HG03457 (cell line): ENCODE measurements around the gene TLK1.
"Not testable (repeated sequence)": the region's sequence is repeated elsewhere in the genome, so short reads cannot be mapped to it uniquely, and the experiment has no call there.

Experiments
- ATAC-seq: cut with Tn5 transposase; IDR thresholded peaks from one replicate; pipeline ENCODE4 v1.9.1; 2021; ENCODE audit warnings: moderate number of reproducible peaks; ENCODE audit not compliant: unreplicated experiment

The TLK1 gene

GRCh38 chr2:171169839-171170238 lies 9.1 kb upstream of the TLK1 start:
- ATAC-seq = no peak

DNA sequence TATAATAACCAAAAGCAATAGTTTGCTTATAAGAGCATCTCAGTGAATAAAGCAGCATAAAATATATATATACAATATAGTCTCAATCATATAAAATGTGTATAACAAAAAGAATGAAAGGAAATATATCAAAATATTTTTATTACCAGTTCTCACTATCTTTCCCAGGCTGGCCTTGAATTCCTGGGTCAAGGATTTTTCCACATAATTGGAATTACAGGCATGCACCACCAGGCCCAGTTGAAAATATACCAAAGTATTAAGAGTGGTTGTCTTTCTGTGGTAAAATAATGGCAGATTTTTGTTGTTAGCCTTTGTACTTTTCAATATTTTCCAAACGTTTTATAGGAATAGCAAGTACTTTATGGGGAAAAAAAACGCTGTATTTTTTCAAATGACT lies 8.6 kb upstream of the TLK1 start:
- no peak for ATAC-seq

DNA sequence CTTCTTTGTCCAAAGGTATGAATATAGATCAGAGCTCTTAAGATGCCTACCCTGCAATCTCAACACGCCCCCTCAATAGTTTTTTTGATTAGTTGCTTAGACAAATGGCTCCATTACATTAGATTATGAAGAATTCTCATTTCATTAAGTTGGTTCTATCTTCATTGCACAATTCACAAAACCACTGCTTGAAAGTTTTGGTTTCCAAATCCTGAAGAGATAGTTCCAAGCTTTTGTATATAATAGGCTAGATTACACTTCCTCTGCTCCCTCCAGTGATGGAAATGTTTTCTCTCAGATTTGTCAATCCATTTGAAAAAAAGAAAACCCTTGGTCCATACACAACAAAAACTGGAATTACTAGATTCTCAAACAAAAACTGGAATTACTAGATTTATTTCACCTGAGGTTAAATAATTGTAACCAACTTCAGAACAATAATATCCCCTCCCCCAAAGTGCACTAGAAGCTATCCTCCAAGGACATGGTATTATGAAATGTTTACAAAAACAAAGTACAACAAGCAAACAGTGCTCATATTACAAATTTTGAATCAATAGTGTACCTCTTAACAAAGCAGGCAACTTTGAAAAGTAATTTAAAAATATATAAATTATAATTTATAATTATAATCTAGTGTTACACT lies 6.8 kb upstream of the TLK1 start:
- ATAC-seq = no peak

DNA sequence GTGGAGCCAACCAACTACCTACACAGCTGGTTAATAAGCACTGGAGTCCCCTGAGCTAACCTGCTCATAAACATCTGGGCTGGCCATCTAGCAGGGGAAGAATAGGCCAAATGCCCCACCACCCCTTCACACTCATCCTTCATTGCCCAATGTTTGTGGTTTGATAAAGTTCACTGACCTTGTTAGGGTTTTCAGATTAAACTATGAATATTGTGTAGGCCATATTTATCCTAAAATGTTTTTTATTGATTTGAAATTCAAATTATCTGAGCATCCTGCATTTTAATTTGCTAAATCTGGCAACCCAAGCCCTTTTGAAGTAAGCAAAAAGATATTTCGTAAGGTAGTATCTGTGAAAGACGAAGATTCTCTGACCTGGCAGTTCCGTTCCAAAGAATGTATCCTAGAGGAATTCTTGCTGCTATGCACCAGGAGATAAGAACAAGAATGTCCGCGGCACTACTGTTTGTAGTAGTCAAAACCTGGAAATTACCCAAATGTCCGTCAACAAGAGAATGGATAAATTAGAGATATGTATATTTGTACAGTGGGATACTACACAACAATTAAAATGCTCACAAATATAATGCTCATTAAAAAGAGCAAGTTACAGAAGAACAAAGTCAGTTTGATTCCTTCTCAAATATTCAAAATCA lies 5.8 kb upstream of the TLK1 start:
- ATAC-seq = no peak

DNA sequence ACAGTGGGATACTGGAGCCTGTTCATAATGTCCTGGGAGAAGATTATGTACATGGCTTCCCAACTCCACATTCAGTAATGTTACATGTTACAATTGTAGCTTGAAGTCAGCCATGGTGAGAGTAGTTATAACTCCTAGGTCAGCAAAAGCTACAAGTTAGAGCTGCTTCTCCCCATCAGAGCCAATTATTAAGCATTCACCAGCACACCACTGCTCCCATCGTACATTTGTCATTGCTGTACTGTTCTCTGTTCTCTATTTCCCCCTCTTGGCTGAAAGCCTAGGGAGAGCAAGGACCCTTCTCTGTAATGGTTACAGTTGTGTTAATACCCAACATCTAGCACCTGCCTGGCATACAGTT lies 5.3 kb upstream of the TLK1 start:
- ATAC-seq = no peak

- ATAC-seq = no peak
These were observed 2.6 kb upstream of the TLK1 start for GRCh38 chr2:171163261-171163660.

GRCh38 chr2:171162522-171163197 lies 2.0 kb upstream of the TLK1 start:
- ATAC-seq = not testable (repeated sequence)

DNA sequence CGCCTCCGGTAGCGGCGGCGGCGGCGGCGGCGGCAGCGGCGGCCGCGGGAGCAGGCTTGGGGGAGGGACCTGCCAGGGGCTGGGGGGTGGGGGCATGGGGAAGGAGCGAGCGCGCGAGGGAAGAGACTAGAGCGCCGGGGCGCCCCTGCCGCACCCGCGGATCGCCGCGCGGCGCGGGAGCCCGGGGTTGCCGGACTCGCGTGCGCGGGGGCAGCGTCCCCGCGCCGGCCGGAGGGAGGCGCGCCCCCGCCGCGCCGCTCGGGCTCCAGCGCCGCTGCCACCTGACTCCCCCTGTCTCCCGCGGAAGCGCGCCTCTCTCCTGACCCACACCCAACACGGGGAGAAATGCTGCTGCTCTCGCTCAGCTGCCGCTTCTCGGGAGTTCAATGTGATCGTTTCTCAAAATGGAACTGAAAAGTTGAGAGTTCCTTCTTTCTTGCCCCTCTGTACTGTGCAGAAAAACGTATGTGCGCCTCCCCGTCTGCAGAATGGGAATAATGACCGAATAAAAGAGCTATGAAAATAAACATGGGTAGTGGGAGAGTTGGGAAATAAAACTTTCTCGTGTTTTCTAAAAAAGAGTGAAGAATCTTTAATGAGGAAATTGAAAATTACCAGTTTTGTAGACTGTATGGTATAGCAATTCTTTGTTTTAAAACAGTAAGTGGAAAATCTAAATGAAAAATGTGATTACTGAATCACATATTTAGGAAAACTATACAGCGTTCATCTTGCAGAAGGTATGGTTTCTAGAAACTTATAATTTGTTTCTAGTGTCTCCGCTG lies 455 bp upstream of the TLK1 start:
- ATAC-seq = peak; percentile 53

GRCh38 chr2:171159372-171160118 lies 1.1 kb downstream of the TLK1 start:
- ATAC-seq = no peak

GRCh38 chr2:171158790-171159371 lies 1.8 kb downstream of the TLK1 start:
- ATAC-seq = no peak

- ATAC-seq = no peak
These were observed 2.5 kb downstream of the TLK1 start for GRCh38 chr2:171158036-171158789.

DNA sequence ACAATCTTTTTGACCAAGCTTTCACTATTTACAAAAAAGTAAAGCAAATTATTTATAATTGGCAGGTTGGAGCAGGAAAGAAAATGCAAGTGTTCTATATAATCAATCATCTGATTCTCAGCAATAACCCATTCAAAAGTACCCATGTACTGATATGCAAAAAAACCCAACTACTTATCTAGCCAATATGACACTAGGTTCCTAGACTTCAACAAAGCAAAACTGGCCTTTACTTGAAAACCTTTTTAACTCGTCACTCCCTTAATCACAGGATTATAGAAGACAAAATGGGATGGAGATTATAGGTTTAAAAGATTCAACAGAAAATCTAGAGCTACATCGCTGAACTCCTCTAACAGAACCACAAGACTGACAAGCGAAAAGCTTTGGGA lies 3.6 kb downstream of the TLK1 start:
- no peak for ATAC-seq

GRCh38 chr2:171154348-171154747 lies 6.3 kb downstream of the TLK1 start:
- no peak for ATAC-seq

GRCh38 chr2:171150694-171151285 lies 9.9 kb downstream of the TLK1 start:
- no peak for ATAC-seq

GRCh38 chr2:171149986-171150693 lies 10.6 kb downstream of the TLK1 start:
- no peak for ATAC-seq

GRCh38 chr2:171149171-171149938 lies 11.3 kb downstream of the TLK1 start:
- ATAC-seq = no peak

DNA sequence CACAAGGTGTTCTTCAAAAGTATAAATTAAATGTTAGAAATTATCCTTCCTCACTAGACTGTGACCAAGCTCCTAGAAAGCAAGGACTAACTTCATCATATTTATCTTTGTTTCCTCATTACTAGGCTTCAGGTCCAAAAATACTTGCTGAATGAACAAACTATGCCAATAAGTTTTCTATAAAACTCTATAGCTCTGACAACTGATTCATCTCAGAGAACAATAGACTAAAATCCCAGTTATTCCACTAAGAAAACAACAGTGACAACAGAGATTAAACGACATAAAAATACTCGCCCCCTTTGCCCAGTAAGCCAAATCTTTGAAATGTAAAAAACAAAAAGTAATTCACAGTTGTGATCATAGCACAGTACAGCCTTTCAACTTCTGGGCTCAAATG lies 13.6 kb downstream of the TLK1 start:
- no peak for ATAC-seq

GRCh38 chr2:171146633-171147032 lies 14.1 kb downstream of the TLK1 start:
- ATAC-seq = no peak
